GM13977 (cell line): ENCODE measurements around the gene MAFF.

Experiments used
- DNase-seq: peaks from one replicate; pipeline ENCODE4 v3.0.0; 2012; ENCODE audit warnings: low spot score
- CTCF ChIP-seq: IDR thresholded peaks from 2 replicates; pipeline ENCODE4 v1.5.1; 2012; ENCODE audit warnings: mild to moderate bottlenecking, control low read depth; ENCODE audit not compliant: insufficient read depth; ENCODE audit errors: extremely low read depth, missing control alignments
- in situ Hi-C: fragments of 300-500 bp; cut with MboI; formaldehyde crosslinking; loops from one replicate; pipeline ENCODE4 v1.12.0; 2022; ENCODE audit warnings: low sequenced_read_pairs, low pct_unique_long_range_greater_than_20kb, mixed read lengths, inconsistent platforms; ENCODE audit not compliant: unreplicated experiment

The MAFF gene

GRCh38 chr22:38218661-38219622 is 17.1 kb downstream of the MAFF start:
- in situ Hi-C loops, result no loop called here
- TF ChIP-seq CTCF, result no peak
- DNase-seq, result no peak

- in situ Hi-C loops, result no loop called here
- DNase-seq, result no peak
- TF ChIP-seq CTCF, result no peak
Measured at GRCh38 chr22:38219632-38220031, 17.8 kb downstream of the MAFF start.

- no peak for DNase-seq
- TF ChIP-seq CTCF, result no peak
- in situ Hi-C loops, result no loop called here
Measured at GRCh38 chr22:38220163-38220562, 18.4 kb downstream of the MAFF start.

GRCh38 chr22:38220653-38221386 is 19.0 kb downstream of the MAFF start:
- in situ Hi-C loops, result no loop called here
- no peak for DNase-seq

GRCh38 chr22:38221407-38221806 is 19.6 kb downstream of the MAFF start:
- in situ Hi-C loops, result no loop called here
- DNase-seq, result no peak
- no peak for TF ChIP-seq CTCF

More at GRCh38 chr22:38220653-38221386, 19.0 kb downstream of the MAFF start:
- no peak for TF ChIP-seq CTCF

GRCh38 chr22:38221908-38222796 is 20.4 kb downstream of the MAFF start:
- DNase-seq, result no peak
- in situ Hi-C loops, result no loop called here
- TF ChIP-seq CTCF, result no peak
